ENCODE measurements around the gene TRPT1. TPM values are rescaled to one million over a fixed set of nuclear protein-coding genes. Genes with fewer than 3 reads are reported as not detected.
A peak's percentile ranks its signal among the peaks of the same experiment; 100 is the strongest.

TRPT1 gene
- total RNA-seq, 2 donors from 2014 or later = 56.3 to 75.2 TPM

GRCh38 chr11:64224151-64224890 lies 1.7 kb downstream of the TRPT1 start:
- Histone ChIP-seq H3K27me3 (no peaks in the 10 kb centered on the region), H3K4me3 (no peak overlapping the region), H3K4me1 (peaks cover 55% of the 10 kb centered on the region), H3K36me3 (replicated peaks in 1 of 2; ENCODE audit: insufficient read depth in 1 of 2, low read depth in 2 of 2) (no peaks in the 10 kb centered on the region), H3K27ac (no peak overlapping the region), H3K9me3 (no peaks in the 10 kb centered on the region)
- no peak for TF ChIP-seq CTCF (IDR thresholded peaks at IDR 0.05)
- no peak for TF ChIP-seq POLR2A (IDR thresholded peaks at IDR 0.05)
- peak in 1 of 4 donors; percentile 2 for DNase-seq
- 86 to 96% methylated on average over 7 to 17 of the region's 17 CpGs for WGBS, 2 donors
- no peak for ATAC-seq
- intact Hi-C loops (cut with DNase I) = no loop called here

GRCh38 chr11:64223001-64223651 lies 2.9 kb downstream of the TRPT1 start:
- no peaks in the 10 kb centered on the region for H3K9me3 ChIP-seq
- no peak for ATAC-seq
- no peaks in the 10 kb centered on the region for H3K36me3 ChIP-seq (replicated peaks in 1 of 2; ENCODE audit: insufficient read depth in 1 of 2, low read depth in 2 of 2)
- intact Hi-C loops (cut with DNase I) = no loop called here
- WGBS, 2 donors = 65 to 80% methylated on average over 10 to 24 of the region's 24 CpGs
- peak overlapping the region in 3 of 4 donors; percentile 0 to 63 (median 12) for H3K27ac ChIP-seq
- no peak for TF ChIP-seq CTCF (IDR thresholded peaks at IDR 0.05)
- H3K4me3 ChIP-seq = no peak overlapping the region
- peak in 2 of 4 donors; percentile 5 to 16 for DNase-seq
- no peaks in the 10 kb centered on the region for H3K27me3 ChIP-seq
- peaks cover 55% of the 10 kb centered on the region for H3K4me1 ChIP-seq

- Histone ChIP-seq H3K27me3 (no peaks in the 10 kb centered on the region), H3K27ac (peak overlapping the region in 2 of 4 donors; percentile 12 to 63), H3K9me3 (no peaks in the 10 kb centered on the region), H3K36me3 (replicated peaks in 1 of 2; ENCODE audit: insufficient read depth in 1 of 2, low read depth in 2 of 2) (no peaks in the 10 kb centered on the region), H3K4me1 (peaks cover 51% of the 10 kb centered on the region), H3K4me3 (no peak overlapping the region)
- ATAC-seq = no peak
- no peak for TF ChIP-seq POLR2A (IDR thresholded peaks at IDR 0.05)
- no peak for TF ChIP-seq CTCF (IDR thresholded peaks at IDR 0.05)
- no peak for DNase-seq
- intact Hi-C loops (cut with DNase I) = no loop called here
- WGBS, 2 donors = 55 to 57% methylated on average over 9 of the region's 9 CpGs
Observed at GRCh38 chr11:64222651-64223000, 3.4 kb downstream of the TRPT1 start.

GRCh38 chr11:64220798-64221197 lies 5.2 kb downstream of the TRPT1 start:
- no peak overlapping the region for H3K27ac ChIP-seq
- no peaks in the 10 kb centered on the region for H3K27me3 ChIP-seq
- ATAC-seq (no peak), DNase-seq (no peak)
- TF ChIP-seq CTCF (IDR thresholded peaks at IDR 0.05) (no peak), POLR2A (IDR thresholded peaks at IDR 0.05) (no peak)
- H3K9me3 ChIP-seq = no peaks in the 10 kb centered on the region
- H3K4me3 ChIP-seq = no peak overlapping the region
- H3K36me3 ChIP-seq (replicated peaks in 1 of 2; ENCODE audit: insufficient read depth in 1 of 2, low read depth in 2 of 2) = no peaks in the 10 kb centered on the region
- intact Hi-C loops (cut with DNase I) = no loop called here
- 87 to 100% methylated on average over 1 to 12 of the region's 14 CpGs for whole genome bisulfite sequencing, 2 donors
- H3K4me1 ChIP-seq = peaks cover 40% of the 10 kb centered on the region
